H1 (cell line): Measurements from ENCODE around the gene TCAIM. TPM values are rescaled to one million over a fixed set of nuclear protein-coding genes. Genes with fewer than 3 reads are reported as not detected.

Experiments used
- CREB1 ChIP-seq: IDR thresholded peaks from 2 replicates; pipeline ENCODE4 v1.6.1; 2012; ENCODE audit warnings: inconsistent platforms
- E2F6 ChIP-seq: IDR thresholded peaks from 2 replicates; pipeline ENCODE4 v1.6.1; 2012; ENCODE audit warnings: inconsistent platforms
- KDM5A ChIP-seq: fragments of 200-600 bp; IDR thresholded peaks from 2 replicates; pipeline ENCODE4 v1.7.1; 2012; ENCODE audit warnings: mild to moderate bottlenecking, low read length, inconsistent platforms, mixed read lengths
- MAX ChIP-seq: IDR thresholded peaks from 2 replicates; pipeline ENCODE4 v1.6.1; 2012; ENCODE audit warnings: inconsistent platforms
- SP1 ChIP-seq: IDR thresholded peaks from 2 replicates; pipeline ENCODE4 v1.6.1; 2011; ENCODE audit warnings: low read depth, low read length
- polyA plus RNA-seq, 7 experiments: library from polyadenylated mRNA; depleted of rRNA in 3 of 7; stranded (reverse) in 5 of 7; unstranded in 2 of 7; fragments of >200 nt in 5 of 7; fragments of 200-250 nt in 2 of 7; gene quantifications; 1 replicate in 5 of 7; 2 replicates in 1 of 7; 4 replicates in 1 of 7; pipeline versions ENCODE4 v1.2.1 to v1.2.3, GENCODE V29; 2011 to 2013; ENCODE audit warnings: missing spikeins in 2 of 7, mixed read lengths in 2 of 7
- total RNA-seq: library from RNA; stranded (reverse); fragmentation: NEBNext Ultra II Directional; extraction: Animal tissue kit (Norgen Biotek cat#: 25700); gene quantifications from 2 replicates; pipeline ENCODE4 v1.2.1, GENCODE V29; 2021

The TCAIM gene
- total and polyA plus RNA-seq, 2 of the 8 experiments (the other 6 are each of a cell fraction or from before 2014, with no cell fraction given), result 6.9 to 22.1 TPM

- no peak for TF ChIP-seq E2F6
- TF ChIP-seq CREB1, result no peak
- no peak for TF ChIP-seq MAX
- TF ChIP-seq KDM5A, result no peak
- TF ChIP-seq SP1, result no peak
These were observed 76.9 kb downstream of the TCAIM start (continued) for GRCh38 chr3:44415421-44415820.
